Stimulated activated CD4-positive, alpha-beta T cell treated with anti-CD3 and anti-CD28 coated beads, Interleukin-15, amount 100 ng/mL, for 48 hours (primary cell): Measurements from ENCODE around the gene IQGAP1.
"Not testable (repeated sequence)": the region's sequence is repeated elsewhere in the genome, so short reads cannot be mapped to it uniquely, and the experiment has no call there.

Experiments used
- DNase-seq, 2 donors: peaks; one replicate each; pipeline ENCODE4 v3.0.0-alpha.2; 2020; ENCODE audit warnings: low read depth in 2 of 2

Gene IQGAP1

DNA sequence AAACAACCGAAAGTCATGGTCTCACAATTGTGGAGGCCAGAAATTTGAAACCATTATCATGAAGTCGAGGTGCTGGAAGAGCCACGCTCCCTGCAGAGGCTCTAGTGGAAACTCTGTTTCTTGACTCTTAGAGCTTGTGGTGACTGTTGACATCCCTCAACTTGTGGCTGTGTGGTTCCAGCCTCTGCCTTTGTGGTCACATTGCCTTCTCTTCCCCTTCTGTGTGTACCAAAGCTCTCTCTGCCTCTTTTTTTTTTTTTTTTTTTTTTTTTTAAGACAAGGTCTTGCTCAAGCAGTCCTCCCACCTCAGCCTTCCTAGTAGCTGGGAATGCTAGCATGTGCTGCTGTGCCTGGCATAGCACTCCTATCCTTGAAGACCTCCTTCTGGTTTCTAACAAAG, 93.0 kb downstream of the IQGAP1 start:
- DNase-seq: peak in 1 of 2 donors; percentile 14

DNA sequence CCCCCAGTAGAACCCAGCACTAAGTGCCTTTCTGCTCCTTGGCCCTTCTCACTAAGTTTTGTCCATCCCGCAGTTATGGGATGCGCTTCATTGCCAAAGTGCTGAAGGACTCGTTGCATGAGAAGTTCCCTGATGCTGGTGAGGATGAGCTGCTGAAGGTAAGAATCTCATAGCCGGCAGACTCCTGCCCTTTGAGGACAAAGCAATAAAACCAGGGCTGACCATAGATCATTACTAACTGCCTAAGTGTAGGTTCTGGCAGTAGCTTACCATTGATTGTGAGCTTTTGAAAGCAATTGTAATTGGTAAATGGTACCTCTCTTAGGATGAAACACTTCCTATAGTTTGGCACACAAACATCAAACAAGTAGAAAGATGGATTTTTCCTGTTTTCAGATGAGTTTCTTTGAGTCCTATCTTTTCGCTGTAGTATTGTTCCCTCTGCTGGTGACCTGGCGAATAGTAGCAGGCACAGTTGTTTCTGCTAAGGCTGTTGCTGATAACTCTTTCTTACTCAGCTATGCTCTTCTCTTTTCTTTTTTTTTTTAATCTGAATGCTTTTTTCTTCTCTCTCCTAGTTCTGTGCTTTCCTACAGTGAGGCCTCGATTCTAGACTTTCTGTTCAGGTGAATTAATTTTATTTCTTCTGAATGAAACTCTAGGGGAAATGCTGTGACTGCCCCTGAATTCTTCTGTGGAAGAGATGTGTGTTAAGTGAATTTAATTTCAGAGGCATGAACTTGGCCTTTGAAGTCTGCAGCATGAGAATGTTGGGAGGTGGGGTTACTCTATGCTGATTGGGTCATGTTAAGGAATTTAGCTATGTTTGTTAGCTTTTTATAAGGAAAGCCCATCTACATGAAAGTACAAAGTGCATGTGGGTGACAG, 94.3 kb downstream of the IQGAP1 start:
- peak in 1 of 2 donors; percentile 27 for DNase-seq

DNA sequence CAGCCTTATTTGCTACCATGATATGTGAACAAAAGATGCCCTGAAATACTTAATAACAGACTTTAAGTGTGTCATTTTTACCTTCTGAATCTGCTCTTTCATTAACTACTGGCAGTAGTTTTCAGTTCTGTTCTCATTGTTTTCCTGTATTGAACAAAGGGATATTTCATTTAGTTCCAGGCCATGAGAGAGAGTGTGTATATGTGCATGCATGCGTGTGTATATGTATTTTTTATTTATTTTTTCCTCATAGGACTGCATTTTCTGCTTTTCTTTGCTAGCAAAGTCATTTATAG, 94.9 kb downstream of the IQGAP1 start:
- no peak for DNase-seq

DNA sequence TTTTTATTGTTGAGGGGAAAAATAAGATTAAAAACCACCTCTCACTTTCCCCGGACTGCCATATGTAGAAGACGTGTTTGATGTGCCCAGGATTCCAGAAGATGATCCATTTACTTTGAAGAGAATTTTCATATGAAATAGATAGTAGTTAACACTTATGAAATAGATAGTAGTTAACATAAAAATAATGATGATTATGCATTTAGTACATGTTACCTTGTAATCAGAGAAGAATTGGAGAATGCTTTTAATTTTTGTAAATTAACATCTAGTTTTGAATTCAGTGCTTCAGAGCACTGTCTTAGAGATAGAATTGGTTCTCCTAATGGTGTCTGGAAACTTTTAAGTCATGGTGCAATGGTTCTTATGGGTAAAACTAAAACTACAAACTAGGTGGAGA, 95.6 kb downstream of the IQGAP1 start:
- DNase-seq: no peak

DNA sequence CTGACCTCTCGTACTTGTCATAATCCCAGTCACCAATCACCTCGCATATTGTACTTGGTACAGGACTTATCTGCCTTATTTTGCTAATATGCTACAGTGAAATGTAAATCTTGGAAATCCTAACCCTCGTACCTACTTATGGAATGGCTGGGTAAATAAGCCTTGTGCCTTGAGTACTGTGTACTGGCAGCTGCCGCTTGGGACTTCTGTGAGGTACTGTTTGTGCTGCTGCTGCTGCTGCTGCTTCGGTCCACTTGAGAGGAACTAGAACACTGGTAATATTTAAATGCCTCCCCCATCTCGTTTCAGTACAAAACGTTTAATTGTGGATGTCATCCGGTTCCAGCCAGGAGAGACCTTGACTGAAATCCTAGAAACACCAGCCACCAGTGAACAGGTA, 99.1 kb downstream of the IQGAP1 start:
- DNase-seq: no peak

DNA sequence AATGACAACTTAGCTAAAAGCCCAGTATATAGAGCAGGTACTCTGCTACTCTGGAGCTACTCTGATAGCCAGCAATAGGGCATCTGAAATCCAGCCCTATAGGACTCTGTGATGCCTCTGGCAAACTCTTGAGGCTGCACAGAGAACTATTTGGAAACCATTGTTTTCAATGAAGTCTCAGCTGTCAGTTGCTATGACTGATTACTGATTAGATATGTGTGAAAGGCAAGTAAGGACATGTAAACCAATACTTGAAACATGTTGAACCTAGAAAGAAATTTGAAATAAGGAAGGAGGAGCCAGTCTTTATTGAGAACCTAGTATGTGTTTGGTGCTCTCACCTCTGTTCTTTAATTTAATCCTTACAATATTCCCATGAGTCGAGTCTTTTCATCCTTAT, 101.5 kb downstream of the IQGAP1 start:
- DNase-seq: no peak

DNA sequence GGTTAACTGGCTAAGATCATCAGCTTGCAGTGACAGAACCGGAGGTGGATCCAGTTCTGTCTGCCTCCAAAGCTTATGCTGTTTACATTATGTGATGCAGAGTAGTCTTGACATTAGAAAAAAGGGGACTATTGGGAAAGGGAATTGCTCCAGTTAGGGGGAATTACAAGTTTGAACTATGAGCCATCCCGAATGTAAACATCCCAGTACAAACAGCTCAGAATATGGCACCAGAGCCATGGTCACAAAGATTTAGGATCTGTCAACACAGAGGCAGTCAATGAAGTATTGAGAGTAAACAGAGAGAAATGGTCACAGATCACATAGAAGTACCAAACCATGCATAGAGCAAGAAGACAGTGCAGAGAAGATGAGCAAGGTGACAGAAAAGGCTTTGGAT, 101.9 kb downstream of the IQGAP1 start:
- no peak for DNase-seq

DNA sequence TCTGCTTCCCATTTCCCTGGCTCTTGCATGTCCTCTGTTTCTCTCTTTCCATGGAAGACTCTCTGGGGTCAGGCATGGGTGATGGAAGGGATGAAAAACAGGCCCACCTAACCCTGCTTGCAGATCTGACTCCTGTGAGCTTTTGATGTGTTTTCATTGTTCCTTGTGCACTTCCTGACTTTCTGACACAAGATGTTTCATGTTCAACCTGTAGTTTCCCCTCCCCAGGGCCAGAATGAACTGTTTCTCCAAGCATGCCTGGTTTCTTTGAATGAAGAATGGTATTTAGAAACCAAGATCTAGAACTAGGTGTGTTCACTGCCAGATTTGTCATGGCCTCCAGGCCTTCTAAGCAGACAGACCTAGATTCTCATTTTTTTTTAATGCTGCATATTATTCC, 105.6 kb downstream of the IQGAP1 start:
- no peak for DNase-seq

DNA sequence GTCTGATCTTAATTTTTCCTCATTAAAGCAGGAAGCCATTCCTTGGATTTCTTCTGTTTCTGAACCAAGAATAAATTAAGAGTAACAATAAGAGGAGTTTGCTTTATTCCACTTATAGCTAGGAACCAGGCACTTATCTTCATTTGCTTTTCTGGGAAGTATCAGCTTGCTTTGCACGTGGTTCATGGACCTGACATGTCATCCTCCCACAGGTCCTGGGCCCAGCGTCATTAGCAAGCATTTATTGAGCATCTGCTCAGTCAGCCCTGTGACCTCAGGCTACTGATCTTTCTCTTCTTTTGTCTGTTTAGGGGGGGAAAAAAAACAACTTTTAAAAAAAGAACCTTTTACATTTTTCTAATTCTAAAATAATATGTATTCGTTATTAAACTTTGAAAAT, 107.0 kb downstream of the IQGAP1 start:
- DNase-seq: no peak

DNA sequence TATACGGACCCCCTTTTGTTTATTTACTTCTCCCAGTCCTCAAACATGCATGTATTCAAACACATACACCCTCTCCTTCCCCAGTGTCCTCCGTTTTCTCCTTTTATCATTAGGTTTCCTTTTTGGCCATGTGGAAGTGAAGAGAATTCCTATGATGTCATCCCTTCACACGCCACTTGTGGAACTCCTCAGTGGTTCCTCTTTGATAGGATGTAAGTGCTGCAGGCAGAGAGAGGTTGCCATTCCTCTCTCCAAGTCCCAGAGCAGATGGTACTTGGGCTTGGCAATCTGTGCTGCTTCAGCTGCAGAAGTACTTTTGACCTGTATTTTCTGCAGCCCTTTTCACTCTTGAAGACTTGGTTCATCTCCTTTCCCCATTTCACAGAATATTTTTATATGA, 108.7 kb downstream of the IQGAP1 start:
- DNase-seq: no peak

DNA sequence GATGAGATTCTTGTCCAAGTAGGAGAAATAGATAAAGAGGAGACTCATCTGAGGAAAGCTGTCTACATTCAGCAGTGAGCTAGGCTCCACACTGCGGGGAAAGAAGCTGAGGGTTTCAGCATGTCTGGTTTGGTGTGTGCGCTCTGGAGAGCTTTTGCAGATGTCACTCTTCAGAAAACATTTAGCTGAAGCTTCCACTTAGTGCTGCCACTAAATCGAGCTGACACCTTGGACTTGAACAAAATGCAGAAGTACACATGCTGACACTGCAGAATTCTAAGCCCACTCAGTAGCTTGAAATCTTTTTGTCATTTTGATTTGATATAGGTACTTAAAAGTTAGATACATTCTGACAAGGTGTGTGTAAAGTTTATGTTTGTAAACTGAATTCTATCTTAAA, 109.3 kb downstream of the IQGAP1 start:
- DNase-seq: no peak

DNA sequence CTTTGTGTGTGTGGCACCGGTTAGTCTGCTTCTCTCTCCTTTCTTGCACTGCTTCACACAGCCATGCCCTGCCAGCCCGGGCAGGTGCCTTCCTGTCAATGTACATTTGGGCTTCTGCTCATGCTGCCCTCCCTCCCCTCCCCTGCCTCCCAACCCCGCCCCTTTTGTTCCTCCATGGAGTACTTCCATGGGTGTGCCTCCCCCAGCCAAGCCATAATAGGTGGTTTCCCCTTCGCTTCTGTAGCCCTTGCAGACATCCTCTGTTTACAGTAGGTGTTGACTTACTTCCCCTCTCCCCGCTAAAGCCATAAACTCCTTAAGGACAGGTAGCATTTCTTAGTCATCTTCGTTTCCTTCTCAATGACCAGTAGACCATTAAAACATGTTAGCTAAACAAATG, 109.9 kb downstream of the IQGAP1 start:
- DNase-seq: no peak

DNA sequence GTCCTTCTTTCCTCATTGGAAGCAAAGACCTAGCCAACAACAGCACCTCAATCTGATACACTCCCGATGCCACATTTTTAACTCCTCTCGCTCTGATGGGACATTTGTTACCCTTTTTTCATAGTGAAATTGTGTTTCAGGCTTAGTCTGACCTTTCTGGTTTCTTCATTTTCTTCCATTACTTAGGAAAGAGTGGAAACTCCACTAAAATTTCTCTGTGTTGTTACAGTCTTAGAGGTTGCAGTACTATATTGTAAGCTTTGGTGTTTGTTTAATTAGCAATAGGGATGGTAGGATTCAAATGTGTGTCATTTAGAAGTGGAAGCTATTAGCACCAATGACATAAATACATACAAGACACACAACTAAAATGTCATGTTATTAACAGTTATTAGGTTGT, 112.1 kb downstream of the IQGAP1 start:
- DNase-seq: no peak

DNA sequence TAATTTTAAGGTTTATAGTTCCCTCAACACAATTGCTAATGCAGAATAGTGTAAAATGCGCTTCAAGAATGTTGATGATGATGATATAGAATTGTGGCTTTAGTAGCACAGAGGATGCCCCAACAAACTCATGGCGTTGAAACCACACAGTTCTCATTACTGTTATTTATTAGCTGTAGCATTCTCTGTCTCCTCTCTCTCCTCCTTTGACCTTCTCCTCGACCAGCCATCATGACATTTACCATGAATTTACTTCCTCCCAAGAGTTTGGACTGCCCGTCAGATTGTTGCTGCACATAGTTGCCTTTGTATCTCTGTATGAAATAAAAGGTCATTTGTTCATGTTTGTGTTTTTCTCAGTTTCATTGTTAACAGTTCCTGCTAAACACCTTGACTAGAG, 113.9 kb downstream of the IQGAP1 start:
- no peak for DNase-seq

DNA sequence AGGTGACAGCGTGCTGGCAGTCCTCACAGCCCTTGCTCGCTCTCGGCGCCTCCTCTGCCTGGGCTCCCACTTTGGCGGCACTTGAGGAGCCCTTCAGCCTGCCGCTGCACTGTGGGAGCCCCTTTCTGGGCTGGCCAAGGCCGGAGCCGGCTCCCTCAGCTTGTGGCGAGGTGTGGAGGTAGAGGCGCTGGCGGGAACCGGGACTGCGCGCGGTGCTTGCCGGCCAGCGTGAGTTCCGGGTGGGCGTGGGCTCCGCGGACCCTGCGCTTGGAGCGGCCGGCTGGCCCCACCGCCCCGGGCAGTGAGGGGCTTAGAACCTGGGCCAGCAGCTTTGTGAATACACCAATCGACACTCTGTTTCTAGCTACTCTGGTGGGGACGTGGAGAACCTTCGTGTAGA, 122.7 kb downstream of the IQGAP1 start:
- not testable (repeated sequence) for DNase-seq

DNA sequence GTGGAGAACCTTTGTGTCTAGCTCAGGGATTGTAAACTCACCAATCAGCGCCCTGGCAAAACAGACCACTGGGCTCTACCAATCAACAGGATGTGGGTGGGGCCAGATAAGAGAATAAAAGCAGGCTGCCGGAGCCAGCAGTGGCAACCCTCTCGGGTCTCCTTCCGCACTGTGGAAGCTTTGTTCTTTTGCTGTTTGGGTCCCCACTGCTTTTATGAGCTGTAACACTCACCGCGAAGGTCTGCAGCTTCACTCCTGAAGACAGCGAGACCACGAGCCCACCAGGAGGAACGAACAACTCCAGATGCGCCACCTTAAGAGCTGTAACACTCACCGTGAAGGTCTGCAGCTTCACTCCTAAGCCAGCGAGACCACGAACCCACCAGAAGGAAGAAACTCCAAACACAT, 123.2 kb downstream of the IQGAP1 start:
- DNase-seq: peak in 1 of 2 donors; percentile 9

DNA sequence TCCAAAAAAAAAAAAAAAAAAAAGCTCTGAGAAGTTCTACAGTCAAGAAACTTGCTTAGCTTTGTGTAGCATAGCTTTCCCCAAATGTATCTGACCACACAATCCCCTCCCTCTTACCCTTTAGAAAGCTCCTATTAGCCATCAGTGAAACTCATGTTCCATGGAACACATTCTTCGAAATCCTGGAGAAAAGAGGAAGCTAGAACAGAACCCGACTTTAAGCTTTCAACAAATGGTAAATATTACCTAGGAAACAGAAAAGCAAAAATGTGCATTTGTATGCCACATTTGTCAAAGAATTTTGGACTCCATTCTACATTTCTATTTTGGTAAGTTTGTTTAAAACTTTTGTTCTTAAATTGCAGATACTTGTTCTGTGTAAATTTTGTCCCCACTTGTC, 124.2 kb downstream of the IQGAP1 start:
- DNase-seq: no peak

DNA sequence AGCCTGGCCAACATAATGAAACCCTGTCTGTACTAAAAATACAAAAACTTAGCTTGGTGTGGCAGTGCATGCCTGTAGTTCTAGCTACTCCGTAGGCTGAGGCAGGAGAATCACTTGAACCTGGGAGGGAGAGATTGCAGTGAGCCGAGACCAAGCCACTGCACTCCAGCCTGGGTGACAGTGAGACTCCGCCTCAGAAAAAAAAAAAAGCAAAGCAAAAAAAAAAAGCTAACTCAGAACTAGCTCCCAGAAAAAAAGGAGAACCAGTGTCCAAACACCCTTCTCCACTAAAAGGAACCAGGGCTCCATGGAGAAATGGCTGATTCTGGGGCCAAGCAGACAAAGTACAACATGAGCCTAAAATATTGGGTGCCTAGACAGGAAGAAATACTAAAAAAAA, 124.9 kb downstream of the IQGAP1 start:
- no peak for DNase-seq

DNA sequence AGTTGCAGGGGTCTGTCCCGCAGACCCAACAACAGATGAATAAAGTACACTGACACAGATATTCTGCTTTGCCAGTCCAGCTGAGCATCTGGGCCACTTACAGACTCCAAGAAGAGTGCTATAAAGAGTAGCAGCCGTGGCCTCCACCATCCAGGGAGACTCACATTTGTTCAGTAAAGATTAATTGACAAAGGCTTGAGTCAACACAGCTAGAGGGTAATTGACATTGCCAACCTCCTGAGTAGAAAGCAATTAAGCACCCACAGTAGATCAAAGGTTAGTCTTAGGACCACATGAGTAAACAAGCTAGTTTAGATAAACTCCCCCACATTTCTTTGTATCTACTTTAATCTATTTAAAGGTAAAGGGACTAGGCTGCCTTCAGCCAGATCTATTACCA, 125.4 kb downstream of the IQGAP1 start:
- DNase-seq: no peak

DNA sequence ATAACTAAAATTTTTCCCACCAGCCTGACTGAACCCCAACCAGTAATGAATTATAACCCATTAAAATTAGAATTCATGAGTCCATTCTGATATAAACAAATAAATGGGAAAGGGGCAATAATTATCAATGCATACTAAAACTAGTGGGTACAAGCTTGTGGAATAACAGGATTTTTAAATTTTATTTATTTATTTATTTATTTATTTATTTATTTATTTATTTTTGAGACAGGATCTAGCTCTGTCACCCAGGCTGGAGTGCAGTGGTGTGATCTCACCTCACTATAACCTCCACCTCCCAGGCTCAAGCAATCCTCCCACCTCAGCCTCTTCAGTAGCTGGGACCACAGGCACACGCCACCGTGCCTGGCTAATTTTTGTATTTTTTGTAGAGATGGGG, 125.9 kb downstream of the IQGAP1 start:
- DNase-seq: not testable (repeated sequence)

DNA sequence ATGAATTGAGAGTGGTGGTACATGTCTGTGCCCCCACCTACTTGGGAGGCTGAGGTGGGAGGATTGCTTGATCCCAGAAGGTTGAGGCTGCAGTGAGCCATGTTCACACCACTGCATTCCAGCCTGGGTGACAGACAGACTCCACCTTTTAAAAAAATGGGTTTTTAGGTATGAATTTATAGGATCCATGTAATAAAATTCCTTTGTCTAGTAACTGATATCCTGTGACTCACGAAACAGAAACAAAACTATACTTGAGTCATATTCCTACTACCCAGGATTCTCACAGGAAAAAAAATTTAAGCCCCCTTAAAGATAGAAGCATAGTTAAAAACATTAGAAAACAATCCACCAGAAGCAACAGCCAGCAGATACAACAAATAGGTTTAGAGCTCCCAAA, 131.6 kb downstream of the IQGAP1 start:
- DNase-seq: no peak

DNA sequence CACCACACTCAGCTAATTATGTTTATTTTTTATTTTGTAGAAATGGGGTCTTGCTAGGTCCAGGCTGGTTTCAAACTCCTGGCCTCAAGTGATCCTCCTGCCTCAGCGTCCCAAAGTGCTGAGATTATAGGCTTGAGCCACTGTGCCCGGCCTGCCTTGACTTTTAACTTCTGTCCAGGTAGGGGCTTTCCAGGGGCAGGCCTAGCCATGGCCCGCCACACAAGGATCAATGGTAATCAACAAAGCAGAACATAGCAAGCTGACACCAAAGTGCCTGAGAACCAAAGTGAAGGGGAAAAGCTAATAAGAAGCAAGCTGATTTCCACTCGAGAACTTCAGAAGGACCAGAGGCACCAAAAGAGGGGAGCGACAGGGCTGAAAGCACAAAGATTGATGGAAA, 132.3 kb downstream of the IQGAP1 start:
- DNase-seq: no peak

DNA sequence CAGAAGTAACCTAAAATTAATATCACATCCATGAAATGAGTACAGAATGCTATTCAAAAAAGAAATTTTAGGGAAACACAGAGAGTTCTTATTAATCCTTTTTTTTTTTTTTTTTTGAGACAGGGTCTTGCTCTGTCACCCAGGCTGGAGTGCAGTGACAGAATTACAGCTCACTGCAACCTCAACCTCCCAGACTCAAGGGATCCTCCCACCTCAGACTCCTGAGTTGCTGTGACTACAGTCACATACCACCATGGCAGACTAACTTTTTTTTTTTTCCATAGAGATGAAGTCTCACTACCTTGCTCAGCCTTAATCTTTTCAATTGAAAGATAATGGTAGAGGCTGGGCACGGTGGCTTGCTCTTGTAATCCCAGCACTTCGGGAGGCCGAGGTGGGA, 135.3 kb downstream of the IQGAP1 start:
- DNase-seq: no peak
